ENCODE measurements around the gene HM13.
"Not testable (repeated sequence)": the region's sequence is repeated elsewhere in the genome, so short reads cannot be mapped to it uniquely, and the experiment has no call there.

Gene HM13

DNA sequence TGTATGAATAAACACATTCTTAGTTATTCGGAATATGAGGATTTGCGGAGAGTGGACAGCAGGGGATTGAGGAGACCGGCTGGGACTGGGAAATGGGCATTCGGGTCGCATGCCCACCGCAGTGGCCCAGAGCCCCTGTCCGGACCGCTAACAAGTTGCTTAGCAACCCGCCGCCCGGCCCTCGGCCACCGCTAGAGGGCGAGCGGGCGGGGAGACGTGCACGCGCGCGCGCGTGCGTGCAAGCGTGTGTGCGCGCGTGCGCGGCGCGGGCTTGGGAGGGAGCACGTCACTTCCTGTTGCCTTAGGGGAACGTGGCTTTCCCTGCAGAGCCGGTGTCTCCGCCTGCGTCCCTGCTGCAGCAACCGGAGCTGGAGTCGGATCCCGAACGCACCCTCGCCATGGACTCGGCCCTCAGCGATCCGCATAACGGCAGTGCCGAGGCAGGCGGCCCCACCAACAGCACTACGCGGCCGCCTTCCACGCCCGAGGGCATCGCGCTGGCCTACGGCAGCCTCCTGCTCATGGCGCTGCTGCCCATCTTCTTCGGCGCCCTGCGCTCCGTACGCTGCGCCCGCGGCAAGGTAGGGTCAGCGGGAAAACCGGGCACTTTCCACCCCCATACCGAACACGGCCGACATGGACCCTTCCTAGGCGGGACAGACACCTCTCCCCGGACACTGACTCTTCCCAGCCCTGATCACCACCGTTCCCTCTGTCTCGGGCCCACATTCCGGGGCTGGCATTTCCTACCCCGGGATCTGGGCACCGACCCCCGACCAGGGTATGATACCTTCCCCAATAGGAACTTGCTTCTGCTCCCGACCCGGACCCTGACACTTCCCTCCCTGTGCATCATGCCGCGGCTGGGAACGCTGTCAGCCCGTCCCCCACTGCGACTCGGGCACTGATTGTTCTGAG lies at the start of gene HM13:
TSS of gene HM13 (plus strand) at position 289 of the 918 bp plus-strand sequence. CDS start at position 399, 110 bp downstream.
- ATAC-seq, result peak; percentile 90
- Mint-ChIP-seq H3K4me3 (no peak within 1 kb of the TSS), H3K9me3 (no peaks in the 10 kb centered on the region), H3K27ac (no peak within 1 kb of the TSS), H3K36me3 (peaks cover 15% of the 10 kb centered on the region), H3K4me1 (peaks cover 5% of the 10 kb centered on the region)
- peak; percentile 79 to 94 for DNase-seq (ENCODE audit: low spot score in 2 of 2)

DNA sequence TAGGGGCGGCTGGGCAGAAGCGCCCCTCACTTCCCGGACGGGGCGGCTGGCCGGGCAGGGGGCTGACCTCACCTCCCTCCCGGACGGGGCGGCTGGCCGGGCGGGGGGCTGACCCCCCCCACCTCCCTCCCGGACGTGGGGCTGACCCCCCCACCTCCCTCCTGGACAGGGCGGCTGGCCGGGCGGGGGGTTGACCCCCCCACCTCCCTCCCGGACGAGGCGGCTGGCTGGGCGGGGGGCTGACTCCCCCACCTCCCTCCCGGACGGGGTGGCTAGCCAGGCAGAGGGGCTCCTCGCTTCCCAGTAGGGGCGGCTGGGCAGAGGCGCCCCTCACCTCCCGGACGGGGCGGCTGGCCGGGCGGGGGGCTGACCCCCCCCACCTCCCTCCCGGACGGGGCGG lies 43.3 kb upstream of the HM13 start:
- not testable (repeated sequence) for DNase-seq (ENCODE audit: low spot score in 2 of 2); H3K9me3 Mint-ChIP-seq; H3K27ac Mint-ChIP-seq; H3K4me1 Mint-ChIP-seq; H3K36me3 Mint-ChIP-seq; ATAC-seq; H3K4me3 Mint-ChIP-seq

DNA sequence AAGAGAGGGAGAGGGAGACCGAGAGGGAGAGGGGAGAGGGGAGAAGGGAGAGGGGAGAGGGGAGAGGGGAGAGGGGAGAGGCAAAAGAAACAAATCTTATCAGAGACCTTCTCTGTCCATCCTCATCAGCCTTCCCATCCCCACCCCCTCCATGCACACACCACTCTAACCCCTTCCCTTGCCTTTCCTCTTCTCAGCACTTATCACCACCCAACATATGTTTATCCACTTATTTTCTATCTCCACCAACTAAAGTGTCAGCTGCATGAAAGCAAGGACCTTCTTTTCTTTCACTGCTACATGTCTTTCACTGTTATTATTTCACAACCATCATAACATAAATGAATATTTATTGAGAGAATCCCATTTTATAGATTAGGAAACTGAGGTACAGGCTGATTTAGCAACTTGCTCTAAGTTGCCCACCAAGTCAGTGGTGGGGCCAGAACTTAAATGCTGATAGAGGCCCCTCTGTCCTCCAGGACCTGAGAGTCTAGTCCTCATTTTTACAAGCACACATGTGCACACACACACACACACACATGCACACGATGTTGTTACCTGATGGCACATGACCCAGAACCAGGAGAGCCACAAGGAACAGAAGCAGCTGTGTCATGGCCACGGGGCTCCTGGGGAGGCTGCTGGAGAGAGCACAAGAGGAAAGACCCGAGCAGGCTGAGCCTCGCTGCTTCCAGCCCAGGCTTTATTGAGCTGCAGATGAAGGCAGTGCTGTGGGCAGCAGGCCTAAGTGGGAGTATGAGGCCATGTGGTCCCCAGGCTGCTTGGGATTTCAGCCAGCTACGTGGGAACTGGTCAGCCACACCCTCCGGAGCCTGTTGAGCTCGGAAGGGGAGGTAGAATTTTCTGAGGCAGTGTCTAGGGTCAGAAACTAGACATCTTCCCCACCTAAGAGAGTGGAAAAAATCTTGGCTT lies 41.6 kb upstream of the HM13 start:
- DNase-seq (ENCODE audit: low spot score in 2 of 2) (no peak), ATAC-seq (peak; percentile 28)
- H3K4me1 Mint-ChIP-seq, result no peaks in the 10 kb centered on the region
- no peak overlapping the region for H3K27ac Mint-ChIP-seq
- no peak overlapping the region for H3K4me3 Mint-ChIP-seq
- H3K36me3 Mint-ChIP-seq, result no peaks in the 10 kb centered on the region
- no peaks in the 10 kb centered on the region for H3K9me3 Mint-ChIP-seq

GRCh38 chr20:31473331-31474096 lies 40.7 kb upstream of the HM13 start:
- Mint-ChIP-seq H3K36me3 (no peaks in the 10 kb centered on the region), H3K4me3 (no peak overlapping the region), H3K4me1 (no peaks in the 10 kb centered on the region), H3K27ac (no peak overlapping the region), H3K9me3 (no peaks in the 10 kb centered on the region)
- DNase-seq (ENCODE audit: low spot score in 2 of 2), result no peak
- ATAC-seq, result no peak

DNA sequence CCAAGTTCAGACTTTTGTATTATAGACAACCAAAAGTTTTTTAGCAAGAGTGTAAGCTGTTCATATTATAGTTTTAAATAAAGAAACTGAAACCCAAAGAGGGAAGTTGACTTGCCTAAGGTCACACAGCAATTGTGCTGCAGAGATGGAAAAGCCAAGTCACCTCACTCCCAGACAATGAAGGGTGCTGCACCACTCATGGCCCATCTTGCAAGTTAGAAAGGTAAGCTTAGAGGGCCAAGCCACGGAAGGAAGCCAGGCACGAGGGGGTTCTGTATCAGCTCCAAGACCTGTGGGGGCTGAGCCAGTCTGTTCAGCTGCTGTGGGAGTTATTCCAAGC lies 40.2 kb upstream of the HM13 start:
- no peak for ATAC-seq
- H3K9me3 Mint-ChIP-seq, result no peaks in the 10 kb centered on the region
- DNase-seq (ENCODE audit: low spot score in 2 of 2), result no peak
- no peaks in the 10 kb centered on the region for H3K36me3 Mint-ChIP-seq
- no peak overlapping the region for H3K4me3 Mint-ChIP-seq
- no peaks in the 10 kb centered on the region for H3K4me1 Mint-ChIP-seq
- no peak overlapping the region for H3K27ac Mint-ChIP-seq

DNA sequence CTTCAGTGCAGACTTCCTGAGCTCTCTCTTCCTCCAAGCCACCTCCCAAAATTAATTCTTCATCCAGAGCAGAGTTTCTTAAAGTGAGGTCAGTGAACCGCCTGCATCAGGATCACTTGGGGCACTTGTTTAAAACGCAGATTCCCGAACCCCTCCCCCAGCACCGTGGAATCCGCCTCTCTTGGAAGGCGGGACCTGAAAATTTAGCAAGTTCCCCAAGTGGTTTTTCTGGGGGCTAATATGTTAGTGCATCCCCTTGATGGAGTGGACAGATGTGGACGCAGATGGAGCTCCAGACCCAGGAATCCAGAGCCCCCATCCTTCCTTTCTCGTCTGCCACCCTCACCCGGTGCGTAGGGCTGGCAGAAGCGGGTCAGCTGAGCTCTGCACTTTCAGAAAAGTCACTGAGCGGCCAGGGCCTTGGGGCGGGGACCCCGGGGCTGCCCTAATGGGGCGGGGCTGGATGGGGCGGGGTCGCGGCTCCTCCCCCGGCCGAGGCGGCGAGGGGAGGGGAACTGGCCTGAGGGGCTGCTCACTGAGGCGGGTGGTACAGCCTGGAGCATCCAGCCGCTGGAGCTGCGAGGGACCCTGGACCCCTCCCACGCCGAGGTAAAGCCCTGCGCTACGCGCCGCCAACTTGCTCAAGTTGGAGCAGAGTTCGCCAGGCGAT lies 39.3 kb upstream of the HM13 start, which contains the start of the genes DEFB124 and REM1:
TSS of gene DEFB124 (minus strand) at position 370 of the 670 bp plus-strand sequence. CDS start 2,114 bp downstream, outside the sequence.
TSS of gene REM1 (plus strand) at position 531 of the 670 bp plus-strand sequence. CDS start 1,158 bp downstream, outside the sequence.
- Mint-ChIP-seq H3K9me3 (no peaks in the 10 kb centered on the region), H3K4me1 (no peaks in the 10 kb centered on the region), H3K36me3 (no peaks in the 10 kb centered on the region), H3K27ac (no peak within 1 kb of the TSS), H3K4me3 (no peak within 1 kb of the TSS)
- ATAC-seq (peak; percentile 14), DNase-seq (ENCODE audit: low spot score in 2 of 2) (no peak)

DNA sequence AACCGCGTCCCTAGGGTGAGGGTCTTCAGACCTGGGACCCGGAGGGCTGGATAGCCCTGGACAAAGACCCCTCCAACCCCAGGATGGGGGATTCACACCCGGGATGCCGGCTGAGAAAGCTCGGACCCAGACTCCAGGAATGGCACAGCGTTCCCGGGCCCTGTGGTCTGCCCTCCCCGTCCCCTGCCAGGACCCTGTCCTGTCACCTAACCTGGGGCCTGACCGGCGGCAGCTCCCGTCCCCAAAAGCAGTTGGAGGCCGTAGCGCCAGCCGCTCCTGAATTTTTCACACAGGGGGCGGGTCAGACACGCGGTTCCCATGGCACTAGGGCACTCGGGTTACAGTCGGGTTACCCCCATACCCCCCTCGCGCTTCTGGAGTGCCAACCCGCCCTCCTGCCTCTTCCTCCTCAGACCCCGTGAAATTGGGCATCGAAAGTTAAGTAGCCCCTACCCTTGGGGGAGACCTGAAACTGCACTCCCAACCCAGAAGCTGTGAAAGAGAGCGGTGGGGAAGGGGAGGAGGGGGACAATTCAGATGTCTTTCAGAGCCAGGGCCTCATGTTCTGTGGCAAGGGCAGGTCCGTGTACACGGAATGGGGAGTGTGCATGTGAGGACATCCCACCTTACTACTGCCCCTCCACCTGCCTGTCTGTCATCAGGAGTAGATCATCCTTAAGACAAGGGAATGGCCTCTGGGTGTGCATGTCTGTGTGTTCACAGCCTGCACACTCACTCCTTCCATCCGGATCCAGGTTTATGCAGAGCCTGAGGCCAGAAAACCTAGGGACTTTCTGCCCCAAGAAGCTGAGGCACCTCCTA lies 38.6 kb upstream of the HM13 start:
- Mint-ChIP-seq H3K4me3 (no peak overlapping the region), H3K9me3 (no peaks in the 10 kb centered on the region), H3K36me3 (no peaks in the 10 kb centered on the region), H3K27ac (no peak overlapping the region), H3K4me1 (no peaks in the 10 kb centered on the region)
- no peak for DNase-seq (ENCODE audit: low spot score in 2 of 2)
- no peak for ATAC-seq

DNA sequence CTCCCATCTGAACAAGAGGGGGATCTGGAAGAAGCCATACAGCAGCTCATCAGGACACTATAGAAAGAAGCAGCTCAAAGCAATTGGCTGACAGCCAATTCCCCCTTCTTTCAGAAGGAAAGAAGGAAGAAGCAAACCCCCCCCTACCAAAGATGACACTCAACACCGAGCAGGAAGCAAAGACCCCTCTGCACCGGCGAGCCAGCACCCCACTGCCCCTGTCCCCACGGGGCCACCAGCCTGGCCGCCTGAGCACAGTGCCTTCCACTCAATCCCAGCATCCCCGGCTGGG lies 38.0 kb upstream of the HM13 start:
- Mint-ChIP-seq H3K27ac (no peak overlapping the region), H3K36me3 (no peaks in the 10 kb centered on the region), H3K9me3 (no peaks in the 10 kb centered on the region), H3K4me1 (no peaks in the 10 kb centered on the region), H3K4me3 (no peak overlapping the region)
- ATAC-seq (no peak), DNase-seq (ENCODE audit: low spot score in 2 of 2) (no peak)

DNA sequence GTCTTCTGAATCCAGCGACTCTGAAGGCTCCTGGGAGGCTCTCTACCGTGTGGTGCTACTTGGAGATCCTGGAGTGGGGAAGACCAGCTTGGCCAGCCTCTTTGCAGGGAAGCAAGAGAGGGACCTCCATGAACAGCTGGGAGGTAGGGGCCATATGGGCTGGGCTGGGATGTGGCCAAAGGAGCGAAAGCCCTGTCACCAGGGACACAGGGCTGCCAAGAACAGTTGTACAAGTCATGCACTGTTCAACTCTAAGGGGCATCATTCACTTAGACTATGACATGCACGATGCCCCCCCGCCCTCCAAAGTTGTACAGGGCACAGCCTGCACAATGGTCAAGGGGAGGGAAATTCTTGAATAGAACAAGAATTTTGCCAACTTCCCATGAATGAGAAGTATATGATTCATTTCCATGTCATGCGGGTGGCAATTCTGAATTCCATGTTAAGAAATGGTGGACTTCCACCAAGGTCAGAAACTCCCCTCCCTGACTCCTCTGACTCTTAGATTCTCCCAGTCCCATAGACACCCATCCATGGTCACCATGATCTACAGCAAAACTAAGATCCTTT lies 37.5 kb upstream of the HM13 start:
- no peak overlapping the region for H3K27ac Mint-ChIP-seq
- H3K4me3 Mint-ChIP-seq, result no peak overlapping the region
- DNase-seq (ENCODE audit: low spot score in 2 of 2) (no peak), ATAC-seq (no peak)
- H3K9me3 Mint-ChIP-seq, result no peaks in the 10 kb centered on the region
- no peaks in the 10 kb centered on the region for H3K4me1 Mint-ChIP-seq
- H3K36me3 Mint-ChIP-seq, result no peaks in the 10 kb centered on the region

GRCh38 chr20:31484001-31484400 lies 30.2 kb upstream of the HM13 start:
- Mint-ChIP-seq H3K27ac (no peak overlapping the region), H3K36me3 (no peaks in the 10 kb centered on the region), H3K4me3 (no peak overlapping the region), H3K9me3 (no peaks in the 10 kb centered on the region), H3K4me1 (peaks cover 10% of the 10 kb centered on the region)
- no peak for DNase-seq (ENCODE audit: low spot score in 2 of 2)
- no peak for ATAC-seq

DNA sequence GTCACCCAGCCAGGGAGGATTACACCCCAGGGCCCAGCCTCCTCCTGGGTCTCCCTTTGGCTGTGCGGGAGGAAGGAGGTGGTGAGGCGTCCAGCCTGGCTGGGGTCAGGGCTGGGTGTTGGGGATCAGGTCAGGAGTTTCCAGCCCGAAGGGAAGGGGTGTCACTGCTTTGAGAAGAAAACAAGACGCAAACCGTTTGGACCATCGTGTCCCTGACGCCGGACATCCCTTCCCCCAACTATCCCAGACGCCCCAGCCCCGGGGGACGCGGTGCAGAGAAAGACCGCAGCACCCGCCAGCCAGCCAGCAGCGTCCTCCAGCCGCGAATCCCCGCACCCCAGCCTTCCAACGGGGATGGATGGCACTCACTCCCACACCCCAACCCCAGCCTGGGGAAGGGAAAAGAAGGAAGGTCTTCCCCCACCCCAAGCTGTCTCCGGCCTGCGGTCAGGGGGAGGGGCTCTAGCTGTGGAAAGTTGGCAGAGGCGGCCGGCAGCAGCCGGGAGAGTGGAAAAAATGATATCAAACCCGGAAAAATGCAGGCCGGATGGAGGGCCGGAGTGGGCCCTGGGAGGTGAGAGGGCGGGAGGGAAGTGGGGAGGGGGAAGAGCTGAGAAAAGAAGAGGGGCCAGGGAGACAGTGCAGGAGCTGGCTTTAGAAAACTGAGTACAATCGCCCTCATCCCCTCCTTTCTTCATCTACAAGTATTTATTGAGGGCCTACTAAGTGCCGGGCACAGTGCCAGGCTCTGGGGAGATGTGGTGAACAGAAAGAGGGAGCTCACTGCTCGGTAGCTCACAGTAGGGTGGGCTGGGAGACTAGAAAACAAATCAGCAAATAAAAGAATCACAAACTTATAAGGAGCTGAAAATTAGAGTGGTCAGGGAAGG lies 28.5 kb upstream of the HM13 start:
- H3K9me3 Mint-ChIP-seq, result no peaks in the 10 kb centered on the region
- H3K36me3 Mint-ChIP-seq, result no peaks in the 10 kb centered on the region
- no peak overlapping the region for H3K4me3 Mint-ChIP-seq
- ATAC-seq (no peak), DNase-seq (ENCODE audit: low spot score in 2 of 2) (no peak)
- H3K27ac Mint-ChIP-seq, result peak overlapping the region; percentile 24
- peaks cover 10% of the 10 kb centered on the region for H3K4me1 Mint-ChIP-seq

- peaks cover 10% of the 10 kb centered on the region for H3K4me1 Mint-ChIP-seq
- H3K4me3 Mint-ChIP-seq, result no peak overlapping the region
- H3K9me3 Mint-ChIP-seq, result no peaks in the 10 kb centered on the region
- no peak for ATAC-seq
- no peaks in the 10 kb centered on the region for H3K36me3 Mint-ChIP-seq
- DNase-seq (ENCODE audit: low spot score in 2 of 2), result no peak
- peak overlapping the region; percentile 40 for H3K27ac Mint-ChIP-seq
These were observed 26.1 kb upstream of the HM13 start for GRCh38 chr20:31488115-31488514.

GRCh38 chr20:31489152-31489551 lies 25.1 kb upstream of the HM13 start:
- Mint-ChIP-seq H3K27ac (peak overlapping the region; percentile 40), H3K4me1 (peaks cover 10% of the 10 kb centered on the region), H3K9me3 (no peaks in the 10 kb centered on the region), H3K36me3 (no peaks in the 10 kb centered on the region), H3K4me3 (no peak overlapping the region)
- ATAC-seq (no peak), DNase-seq (ENCODE audit: low spot score in 2 of 2) (no peak)
